ENCODE results near the gene PC.

PC gene

GRCh38 chr11:66885469-66885868, 72.7 kb downstream of the PC start:
- H3K27ac ChIP-seq = no peak overlapping the region
- TF ChIP-seq CTCF (conservative IDR thresholded peaks at IDR 0.05) = no peak

- H3K27ac ChIP-seq = no peak overlapping the region
These were observed 73.7 kb downstream of the PC start for GRCh38 chr11:66884443-66884842.

GRCh38 chr11:66883016-66883965, 74.9 kb downstream of the PC start:
- TF ChIP-seq CTCF (conservative IDR thresholded peaks at IDR 0.05) = peak; percentile 74
- H3K27ac ChIP-seq = peak overlapping the region; percentile 75; the same call in 1 of the 2 replicates

More at GRCh38 chr11:66884443-66884842, 73.7 kb downstream of the PC start:
- TF ChIP-seq CTCF (conservative IDR thresholded peaks at IDR 0.05) = no peak

- TF ChIP-seq CTCF (conservative IDR thresholded peaks at IDR 0.05) = no peak
- H3K27ac ChIP-seq = peak overlapping the region; percentile 75; the same call in 1 of the 2 replicates
These were observed 75.6 kb downstream of the PC start for GRCh38 chr11:66882561-66883015.

- TF ChIP-seq CTCF (conservative IDR thresholded peaks at IDR 0.05) = no peak
These were observed 76.2 kb downstream of the PC start for GRCh38 chr11:66881927-66882452.

GRCh38 chr11:66881451-66881835, 76.7 kb downstream of the PC start:
- TF ChIP-seq CTCF (conservative IDR thresholded peaks at IDR 0.05) = peak; percentile 39
- peak overlapping the region; percentile 75 for H3K27ac ChIP-seq

More at GRCh38 chr11:66881927-66882452, 76.2 kb downstream of the PC start:
- peak overlapping the region; percentile 75 for H3K27ac ChIP-seq

Measured in VCaP (cell line).